Activated naive CD8-positive, alpha-beta T cell treated with anti-CD3 and anti-CD28 coated beads, Interleukin-2, amount 50 U/mL, for 24 hours (primary cell): ENCODE measurements around the gene S100A7.
A peak's percentile ranks its signal among the peaks of the same experiment; 100 is the strongest.
"Not testable (repeated sequence)": the region's sequence is repeated elsewhere in the genome, so short reads cannot be mapped to it uniquely, and the experiment has no call there.

Experiments
- ATAC-seq: fragments of 150-1000 bp; cut with Tn5 transposase; one replicate; pipeline ENCODE4 v1.10.0; 2021
- DNase-seq: peaks from one replicate; pipeline ENCODE4 v3.0.0; 2021
- H3K27ac Mint-ChIP-seq: one replicate; pipeline ENCODE4 v1.8.0; 2021; ENCODE audit warnings: mild to moderate bottlenecking, mixed read lengths
- H3K27me3 Mint-ChIP-seq: one replicate; pipeline ENCODE4 v1.8.0; 2021; ENCODE audit warnings: mixed read lengths
- H3K36me3 Mint-ChIP-seq: one replicate; pipeline ENCODE4 v1.8.0; 2021; ENCODE audit warnings: low read depth, mixed read lengths
- H3K4me1 Mint-ChIP-seq: one replicate; pipeline ENCODE4 v1.8.0; 2021; ENCODE audit warnings: mixed read lengths
- H3K4me3 Mint-ChIP-seq: one replicate; pipeline ENCODE4 v1.8.0; 2021; ENCODE audit warnings: mild to moderate bottlenecking, moderate library complexity, mixed read lengths
- H3K9me3 Mint-ChIP-seq: one replicate; pipeline ENCODE4 v1.8.0; 2021; ENCODE audit warnings: mixed read lengths

Gene S100A7

GRCh38 chr1:153487707-153488106 is 27.3 kb upstream of the S100A7 start:
- no peak for DNase-seq
- Mint-ChIP-seq H3K36me3 (no peaks in the 10 kb centered on the region), H3K4me1 (no peaks in the 10 kb centered on the region), H3K27me3 (peaks cover 21% of the 10 kb centered on the region), H3K27ac (no peak overlapping the region), H3K4me3 (no peak overlapping the region), H3K9me3 (no peaks in the 10 kb centered on the region)
- no peak for ATAC-seq

GRCh38 chr1:153485863-153486262 is 25.4 kb upstream of the S100A7 start:
- no peaks in the 10 kb centered on the region for H3K9me3 Mint-ChIP-seq
- peaks cover 34% of the 10 kb centered on the region for H3K27me3 Mint-ChIP-seq
- H3K4me1 Mint-ChIP-seq = no peaks in the 10 kb centered on the region
- ATAC-seq = no peak
- no peak overlapping the region for H3K4me3 Mint-ChIP-seq
- no peaks in the 10 kb centered on the region for H3K36me3 Mint-ChIP-seq
- no peak for DNase-seq
- no peak overlapping the region for H3K27ac Mint-ChIP-seq

GRCh38 chr1:153483776-153484175 is 23.3 kb upstream of the S100A7 start:
- no peak for ATAC-seq
- Mint-ChIP-seq H3K36me3 (no peaks in the 10 kb centered on the region), H3K27ac (no peak overlapping the region), H3K4me1 (no peaks in the 10 kb centered on the region), H3K27me3 (peaks cover 44% of the 10 kb centered on the region), H3K4me3 (no peak overlapping the region), H3K9me3 (no peaks in the 10 kb centered on the region)
- no peak for DNase-seq

- no peaks in the 10 kb centered on the region for H3K9me3 Mint-ChIP-seq
- H3K4me1 Mint-ChIP-seq = no peaks in the 10 kb centered on the region
- H3K27ac Mint-ChIP-seq = no peak overlapping the region
- H3K36me3 Mint-ChIP-seq = no peaks in the 10 kb centered on the region
- H3K27me3 Mint-ChIP-seq = peaks cover 42% of the 10 kb centered on the region
- ATAC-seq (no peak), DNase-seq (no peak)
- H3K4me3 Mint-ChIP-seq = no peak overlapping the region
These were observed 20.7 kb upstream of the S100A7 start for GRCh38 chr1:153481124-153481523.

- H3K27me3 Mint-ChIP-seq = peaks cover 34% of the 10 kb centered on the region
- no peaks in the 10 kb centered on the region for H3K36me3 Mint-ChIP-seq
- no peak for ATAC-seq
- H3K9me3 Mint-ChIP-seq = no peaks in the 10 kb centered on the region
- no peak overlapping the region for H3K4me3 Mint-ChIP-seq
- no peak overlapping the region for H3K27ac Mint-ChIP-seq
- H3K4me1 Mint-ChIP-seq = no peaks in the 10 kb centered on the region
- no peak for DNase-seq
These were observed 18.5 kb upstream of the S100A7 start for GRCh38 chr1:153478692-153479618.

- H3K27ac Mint-ChIP-seq = no peak overlapping the region
- no peak overlapping the region for H3K4me3 Mint-ChIP-seq
- H3K9me3 Mint-ChIP-seq = peaks cover under 1% of the 10 kb centered on the region
- no peak for ATAC-seq
- H3K4me1 Mint-ChIP-seq = no peaks in the 10 kb centered on the region
- peaks cover 29% of the 10 kb centered on the region for H3K27me3 Mint-ChIP-seq
- DNase-seq = no peak
- H3K36me3 Mint-ChIP-seq = no peaks in the 10 kb centered on the region
These were observed 17.7 kb upstream of the S100A7 start for GRCh38 chr1:153478047-153478691.

GRCh38 chr1:153476491-153477093 is 16.1 kb upstream of the S100A7 start:
- H3K27ac Mint-ChIP-seq = no peak overlapping the region
- no peak overlapping the region for H3K4me3 Mint-ChIP-seq
- H3K9me3 Mint-ChIP-seq = peaks cover 10% of the 10 kb centered on the region
- DNase-seq (no peak), ATAC-seq (no peak)
- peaks cover 19% of the 10 kb centered on the region for H3K27me3 Mint-ChIP-seq
- H3K4me1 Mint-ChIP-seq = no peaks in the 10 kb centered on the region
- no peaks in the 10 kb centered on the region for H3K36me3 Mint-ChIP-seq

- no peak for DNase-seq
- Mint-ChIP-seq H3K4me1 (no peaks in the 10 kb centered on the region), H3K9me3 (peaks cover 16% of the 10 kb centered on the region), H3K27me3 (peaks cover 13% of the 10 kb centered on the region), H3K4me3 (no peak overlapping the region), H3K27ac (no peak overlapping the region), H3K36me3 (no peaks in the 10 kb centered on the region)
- no peak for ATAC-seq
These were observed 14.8 kb upstream of the S100A7 start for GRCh38 chr1:153475282-153475681.

GRCh38 chr1:153474347-153474746 is 13.9 kb upstream of the S100A7 start:
- no peaks in the 10 kb centered on the region for H3K36me3 Mint-ChIP-seq
- ATAC-seq (no peak), DNase-seq (no peak)
- H3K4me3 Mint-ChIP-seq = no peak overlapping the region
- H3K27ac Mint-ChIP-seq = no peak overlapping the region
- H3K27me3 Mint-ChIP-seq = peaks cover 16% of the 10 kb centered on the region
- H3K9me3 Mint-ChIP-seq = peaks cover 19% of the 10 kb centered on the region
- H3K4me1 Mint-ChIP-seq = no peaks in the 10 kb centered on the region

GRCh38 chr1:153470707-153471106 is 10.3 kb upstream of the S100A7 start:
- Mint-ChIP-seq H3K27me3 (peaks cover 21% of the 10 kb centered on the region), H3K36me3 (no peaks in the 10 kb centered on the region), H3K9me3 (peaks cover 19% of the 10 kb centered on the region), H3K4me3 (no peak overlapping the region), H3K27ac (no peak overlapping the region), H3K4me1 (peaks cover 3% of the 10 kb centered on the region)
- no peak for ATAC-seq
- no peak for DNase-seq

GRCh38 chr1:153466908-153467307 is 6.5 kb upstream of the S100A7 start:
- DNase-seq (no peak), ATAC-seq (no peak)
- no peaks in the 10 kb centered on the region for H3K36me3 Mint-ChIP-seq
- H3K27me3 Mint-ChIP-seq = peaks cover 27% of the 10 kb centered on the region
- H3K27ac Mint-ChIP-seq = no peak overlapping the region
- peaks cover 10% of the 10 kb centered on the region for H3K9me3 Mint-ChIP-seq
- peaks cover 3% of the 10 kb centered on the region for H3K4me1 Mint-ChIP-seq
- no peak overlapping the region for H3K4me3 Mint-ChIP-seq

GRCh38 chr1:153465811-153466636 is 5.6 kb upstream of the S100A7 start:
- ATAC-seq = peak; percentile 57
- Mint-ChIP-seq H3K27ac (no peak overlapping the region), H3K36me3 (no peaks in the 10 kb centered on the region), H3K27me3 (peaks cover 30% of the 10 kb centered on the region), H3K9me3 (peaks cover 10% of the 10 kb centered on the region), H3K4me1 (peaks cover 3% of the 10 kb centered on the region), H3K4me3 (no peak overlapping the region)
- DNase-seq = peak; percentile 77

- H3K27ac Mint-ChIP-seq, H3K36me3 Mint-ChIP-seq, DNase-seq, H3K4me3 Mint-ChIP-seq, H3K4me1 Mint-ChIP-seq, H3K9me3 Mint-ChIP-seq, ATAC-seq: not testable (repeated sequence)
- H3K27me3 Mint-ChIP-seq = peaks cover 22% of the 10 kb centered on the region
These were observed 2.3 kb upstream of the S100A7 start for GRCh38 chr1:153462741-153463140.

GRCh38 chr1:153459655-153460054 is 796 bp downstream of the S100A7 start:
- H3K27ac Mint-ChIP-seq = no peak overlapping the region
- no peaks in the 10 kb centered on the region for H3K36me3 Mint-ChIP-seq
- H3K9me3 Mint-ChIP-seq = no peaks in the 10 kb centered on the region

More at GRCh38 chr1:153459655-153460054, 796 bp downstream of the S100A7 start:
- peaks cover 26% of the 10 kb centered on the region for H3K27me3 Mint-ChIP-seq
- H3K4me3 Mint-ChIP-seq = no peak overlapping the region
- H3K4me1 Mint-ChIP-seq = no peaks in the 10 kb centered on the region
- DNase-seq (no peak), ATAC-seq (no peak)
